LNCAP (cell line): ENCODE data around the gene PCYT2.

ENCODE experiments used
- TF ChIP-seq, protein P1 (sequence below): fragments of 450-650 bp; IDR thresholded peaks from 2 replicates; pipeline ENCODE4 v1.5.1; 2017; ENCODE audit warnings: mild to moderate bottlenecking

PCYT2 gene

DNA sequence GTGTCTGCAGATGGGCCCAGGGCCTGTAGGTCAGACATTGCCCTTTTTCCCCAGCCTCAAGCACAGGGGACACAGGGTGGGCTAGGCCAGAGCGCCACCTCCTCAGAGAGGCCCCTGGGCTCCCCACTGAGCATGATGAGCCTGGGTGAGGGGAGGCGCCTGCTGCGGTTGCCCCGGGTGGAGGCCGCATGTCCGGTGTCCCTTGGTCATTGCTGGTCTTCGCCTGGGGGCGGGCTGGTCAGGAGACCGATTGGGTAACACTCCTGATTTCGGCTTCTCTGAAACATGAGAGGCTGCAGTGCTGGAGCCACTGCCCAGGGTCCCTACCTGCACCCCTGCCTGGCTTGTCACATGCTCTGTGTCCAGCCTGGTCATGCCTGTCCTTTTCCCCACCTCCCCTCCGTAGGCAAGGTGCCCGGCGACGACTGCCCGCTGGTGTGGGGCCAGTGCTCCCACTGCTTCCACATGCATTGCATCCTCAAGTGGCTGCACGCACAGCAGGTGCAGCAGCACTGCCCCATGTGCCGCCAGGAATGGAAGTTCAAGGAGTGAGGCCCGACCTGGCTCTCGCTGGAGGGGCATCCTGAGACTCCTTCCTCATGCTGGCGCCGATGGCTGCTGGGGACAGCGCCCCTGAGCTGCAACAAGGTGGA lies 11.6 kb downstream of the PCYT2 start:
- TF ChIP-seq, protein P1, sequence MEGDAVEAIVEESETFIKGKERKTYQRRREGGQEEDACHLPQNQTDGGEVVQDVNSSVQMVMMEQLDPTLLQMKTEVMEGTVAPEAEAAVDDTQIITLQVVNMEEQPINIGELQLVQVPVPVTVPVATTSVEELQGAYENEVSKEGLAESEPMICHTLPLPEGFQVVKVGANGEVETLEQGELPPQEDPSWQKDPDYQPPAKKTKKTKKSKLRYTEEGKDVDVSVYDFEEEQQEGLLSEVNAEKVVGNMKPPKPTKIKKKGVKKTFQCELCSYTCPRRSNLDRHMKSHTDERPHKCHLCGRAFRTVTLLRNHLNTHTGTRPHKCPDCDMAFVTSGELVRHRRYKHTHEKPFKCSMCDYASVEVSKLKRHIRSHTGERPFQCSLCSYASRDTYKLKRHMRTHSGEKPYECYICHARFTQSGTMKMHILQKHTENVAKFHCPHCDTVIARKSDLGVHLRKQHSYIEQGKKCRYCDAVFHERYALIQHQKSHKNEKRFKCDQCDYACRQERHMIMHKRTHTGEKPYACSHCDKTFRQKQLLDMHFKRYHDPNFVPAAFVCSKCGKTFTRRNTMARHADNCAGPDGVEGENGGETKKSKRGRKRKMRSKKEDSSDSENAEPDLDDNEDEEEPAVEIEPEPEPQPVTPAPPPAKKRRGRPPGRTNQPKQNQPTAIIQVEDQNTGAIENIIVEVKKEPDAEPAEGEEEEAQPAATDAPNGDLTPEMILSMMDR = no peak

DNA sequence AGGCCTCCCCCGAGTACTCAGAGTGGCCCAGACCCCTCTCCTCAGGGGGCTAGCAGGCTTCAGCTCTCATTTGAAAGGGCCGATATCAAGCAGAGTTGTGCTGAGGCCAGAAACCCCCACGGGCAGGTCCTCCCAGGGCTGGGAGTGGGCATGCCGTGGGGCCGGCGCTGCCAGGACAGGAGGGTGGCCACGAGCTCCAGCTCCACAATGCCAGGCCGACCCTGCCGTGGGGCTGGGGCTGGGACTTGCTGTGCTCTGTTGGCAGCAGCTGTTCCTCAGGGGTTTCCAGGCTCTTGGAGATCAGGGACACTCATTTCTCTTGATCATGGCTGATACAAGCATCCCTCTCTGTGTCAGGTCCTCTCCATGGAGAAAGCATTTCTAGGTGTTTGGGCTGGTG lies 12.3 kb downstream of the PCYT2 start:
- TF ChIP-seq, protein P1 = no peak

DNA sequence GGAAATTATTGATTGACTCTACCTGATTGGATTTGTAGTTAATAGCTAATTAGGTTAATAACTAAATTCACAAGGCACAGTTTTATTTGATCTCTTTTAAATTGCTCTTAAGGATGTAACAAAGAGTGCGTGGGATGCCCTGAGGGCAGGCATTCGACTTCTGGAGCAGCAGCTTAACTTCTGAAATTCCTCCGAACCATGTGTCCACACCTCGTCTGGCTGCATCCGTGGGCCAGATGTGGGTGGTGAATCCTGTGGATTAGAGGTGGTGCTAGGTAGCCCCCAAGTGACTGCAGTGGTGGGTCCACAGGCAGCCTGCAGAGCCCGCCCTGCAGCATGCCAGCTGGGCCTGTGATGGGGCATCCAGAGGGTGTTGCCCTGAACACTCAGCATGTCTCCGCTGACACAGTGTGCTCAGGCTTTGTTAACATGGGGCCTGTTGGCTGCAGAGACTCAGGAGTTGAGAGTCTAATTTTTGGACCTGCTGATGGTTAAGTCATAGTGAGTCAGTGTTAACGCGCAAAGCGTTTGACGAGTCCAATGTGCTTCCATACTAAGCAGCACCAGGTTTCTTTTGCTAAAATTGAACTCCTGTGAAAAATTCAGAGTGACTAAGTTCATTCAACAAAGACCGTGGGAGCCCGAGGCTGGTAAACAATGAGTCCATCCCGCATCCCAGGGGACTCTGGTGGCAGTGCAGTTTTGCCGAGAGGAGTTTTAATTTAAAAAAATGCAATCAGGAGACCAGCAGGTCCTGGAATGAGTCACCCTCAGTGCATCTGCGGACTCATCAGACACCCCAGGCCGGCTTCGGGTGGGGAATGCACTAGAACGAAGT lies 13.0 kb downstream of the PCYT2 start:
- TF ChIP-seq, protein P1 = no peak

DNA sequence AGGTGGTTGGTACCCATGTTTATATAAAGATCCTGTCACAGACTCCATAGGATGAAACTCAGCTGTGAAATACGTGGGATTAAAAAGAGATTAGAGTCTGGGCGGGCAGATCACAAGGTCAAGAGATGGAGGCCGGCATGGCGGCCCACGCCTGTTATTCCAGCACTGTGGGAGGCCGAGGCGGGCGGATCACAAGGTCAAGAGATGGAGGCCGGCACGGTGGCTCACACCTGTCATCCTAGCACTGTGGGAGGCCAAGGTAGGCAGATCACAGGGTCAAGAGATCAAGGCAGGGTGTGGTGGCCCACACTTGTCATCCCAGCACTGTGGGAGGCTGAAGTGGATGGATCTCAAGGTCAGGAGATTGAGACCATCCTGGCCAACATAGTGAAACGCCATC lies 15.8 kb downstream of the PCYT2 start:
- TF ChIP-seq, protein P1 = no peak

DNA sequence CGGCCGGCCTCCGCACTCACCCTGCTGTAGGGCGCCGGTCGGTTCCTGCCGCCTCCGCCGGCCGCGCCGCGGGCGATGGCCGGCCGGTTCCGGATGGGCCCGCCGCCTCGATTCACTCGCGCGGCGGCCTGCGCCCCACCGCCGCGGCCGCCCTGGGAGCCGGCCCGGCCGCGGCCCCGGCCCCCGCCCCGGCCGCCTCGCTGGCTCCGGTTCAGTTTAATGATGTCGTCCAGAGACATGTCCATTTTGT lies 20.0 kb downstream of the PCYT2 start:
- TF ChIP-seq, protein P1 = no peak

DNA sequence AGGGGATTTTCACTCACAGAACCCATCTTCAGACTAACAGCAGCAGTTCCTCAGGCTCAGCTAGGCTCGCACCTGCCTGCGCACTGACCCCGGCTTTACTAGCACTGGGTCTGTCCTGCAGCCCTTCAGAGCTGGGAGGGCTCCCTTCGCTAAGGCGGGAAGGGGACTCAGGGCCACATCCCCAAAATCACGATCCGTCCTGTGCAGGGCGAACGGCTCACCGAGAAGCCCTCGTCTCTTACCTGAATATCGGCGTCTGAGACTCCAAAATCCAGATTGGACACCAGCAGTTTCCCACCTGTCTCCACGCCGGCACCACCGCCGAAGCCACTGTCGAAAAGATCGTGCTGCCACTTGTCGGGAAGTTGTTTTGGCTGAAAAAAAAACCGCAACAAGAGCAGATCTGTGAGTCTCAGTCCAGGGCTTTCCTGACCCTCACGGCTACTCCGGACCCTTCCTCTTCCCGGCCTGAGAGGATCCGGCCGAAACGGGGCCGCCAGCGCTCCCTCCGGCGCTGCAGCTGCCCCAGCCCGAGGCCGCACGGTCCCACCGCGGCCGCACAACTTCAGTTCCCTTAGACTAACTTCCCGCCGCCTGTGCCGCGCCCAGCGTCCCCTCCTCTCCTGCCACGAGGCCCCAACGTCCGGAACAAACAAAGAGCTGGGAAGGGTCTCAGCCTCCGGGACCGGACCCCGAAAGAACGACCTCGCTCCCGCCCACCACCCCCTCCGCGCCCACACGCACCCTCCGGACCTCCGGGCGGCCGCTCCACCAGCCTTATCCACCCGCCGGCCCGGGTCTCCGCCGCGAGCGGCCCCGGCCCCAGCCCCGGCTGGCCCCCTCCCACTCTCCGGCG lies 20.5 kb downstream of the PCYT2 start:
- TF ChIP-seq, protein P1 = no peak

DNA sequence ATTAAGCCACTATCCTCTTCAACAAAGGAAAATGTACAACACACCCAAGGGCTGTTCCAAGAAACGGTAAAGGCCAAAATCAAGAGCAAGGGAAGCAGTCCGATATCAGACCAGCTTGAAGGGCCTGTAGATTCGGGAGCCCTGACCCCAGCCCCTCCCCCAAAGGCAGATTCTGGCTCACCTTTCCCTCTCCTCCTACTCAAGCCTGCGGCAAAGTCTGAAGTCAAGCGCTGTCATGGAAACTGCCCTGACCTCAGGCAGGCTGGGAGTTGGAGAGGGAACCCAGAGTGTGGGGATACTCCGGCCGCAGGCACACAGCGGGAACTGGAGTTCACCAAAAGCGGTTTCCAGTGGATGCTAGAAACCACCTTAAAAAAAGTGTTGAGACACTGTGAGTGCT lies 21.6 kb downstream of the PCYT2 start:
- TF ChIP-seq, protein P1 = no peak
